Ascending aorta (tissue), 2 donors: ENCODE measurements around the gene ITGB7. TPM values are rescaled to one million over a fixed set of nuclear protein-coding genes. Genes with fewer than 3 reads are reported as not detected.

Experiments used
- DNase-seq, 2 donors: peaks; one replicate each; pipeline ENCODE4 v3.0.0-alpha.2; 2019; ENCODE audit warnings: low spot score in 2 of 2
- H3K27ac ChIP-seq, 2 donors: fragments of 200-600 bp; sonication (generic); one replicate each; pipeline ENCODE4 v1.5.1; 2016 to 2017; ENCODE audit warnings: mild to moderate bottlenecking in 1 of 2
- H3K27me3 ChIP-seq: fragments of 200-600 bp; sonication (generic); one replicate; pipeline ENCODE4 v1.5.1; 2017
- H3K36me3 ChIP-seq, 2 donors: fragments of 200-600 bp; sonication (generic); one replicate each; pipeline ENCODE4 v1.5.1; 2016
- H3K4me1 ChIP-seq, 2 donors: fragments of 200-600 bp; sonication (generic); one replicate each; pipeline ENCODE4 v1.5.1; 2016 to 2017; ENCODE audit warnings: mild to moderate bottlenecking in 1 of 2
- H3K4me3 ChIP-seq, 2 donors: fragments of 200-600 bp; sonication (generic); one replicate each; pipeline ENCODE4 v1.5.1; 2016 to 2017; ENCODE audit warnings: mild to moderate bottlenecking in 1 of 2
- H3K9me3 ChIP-seq, 2 donors: fragments of 200-600 bp; sonication (generic); one replicate each; pipeline ENCODE4 v1.5.1; 2016
- CTCF ChIP-seq, 3 experiments: fragments of 200-600 bp in 2 of 3; fragments of 450-650 bp in 1 of 3; sonication (generic) in 2 of 3; IDR thresholded peaks; one replicate each; pipeline ENCODE4 v1.5.1; 2016 to 2019; ENCODE audit warnings: antibody characterized with exemption in 3 of 3, mild to moderate bottlenecking in 1 of 3, moderate library complexity in 1 of 3
- intact Hi-C: fragments of 100-400 bp; cut with DNase I; formaldehyde crosslinking; loops from one replicate; pipeline ENCODE4 v1.15.1; 2023
- total RNA-seq: library from RNA; depleted of rRNA; stranded (reverse); fragments of >200 nt; gene quantifications from one replicate; pipeline ENCODE4 v1.1.0, GENCODE V29; 2016

Gene ITGB7
- total RNA-seq, 1 donor from 2014 or later = 1.6 TPM

GRCh38 chr12:53197011-53197640 lies 9.9 kb downstream of the ITGB7 start:
- peaks cover 3 to 8% of the 10 kb centered on the region in 2 donors for H3K4me1 ChIP-seq
- no peaks in the 10 kb centered on the region for H3K36me3 ChIP-seq
- DNase-seq = no peak
- intact Hi-C loops = loop anchor here (2.0 kb wide), 2 partner anchors 38 to 132 kb away; no protein-coding TSS in a partner anchor
- no peaks in the 10 kb centered on the region for H3K9me3 ChIP-seq
- H3K27ac ChIP-seq = peak overlapping the region in 1 of 2 donors; percentile 31
- TF ChIP-seq CTCF (IDR thresholded peaks at IDR 0.05) = no peak
- peak overlapping the region; percentile 25 to 46 for H3K4me3 ChIP-seq
- no peaks in the 10 kb centered on the region for H3K27me3 ChIP-seq

GRCh38 chr12:53196486-53196885 lies 10.6 kb downstream of the ITGB7 start:
- Histone ChIP-seq H3K27ac (no peak overlapping the region), H3K36me3 (peaks cover under 1 to 3% of the 10 kb centered on the region in 2 donors), H3K4me3 (no peak overlapping the region), H3K27me3 (no peaks in the 10 kb centered on the region), H3K9me3 (no peaks in the 10 kb centered on the region), H3K4me1 (peaks cover 3 to 8% of the 10 kb centered on the region in 2 donors)
- no peak for DNase-seq
- intact Hi-C loops = loop anchor here (2.0 kb wide), 2 partner anchors 38 to 132 kb away; no protein-coding TSS in a partner anchor
- TF ChIP-seq CTCF (IDR thresholded peaks at IDR 0.05) = no peak

GRCh38 chr12:53195516-53196420 lies 11.3 kb downstream of the ITGB7 start:
- no peak for DNase-seq
- Histone ChIP-seq H3K27ac (no peak overlapping the region), H3K4me1 (peaks cover 3 to 4% of the 10 kb centered on the region in 2 donors), H3K4me3 (no peak overlapping the region), H3K27me3 (no peaks in the 10 kb centered on the region), H3K36me3 (peaks cover 3 to 7% of the 10 kb centered on the region in 2 donors), H3K9me3 (no peaks in the 10 kb centered on the region)
- TF ChIP-seq CTCF (IDR thresholded peaks at IDR 0.05) = no peak
- intact Hi-C loops = loop anchor here (2.0 kb wide), 2 partner anchors 37 to 131 kb away; no protein-coding TSS in a partner anchor

- Histone ChIP-seq H3K36me3 (peaks cover 3 to 8% of the 10 kb centered on the region in 2 donors), H3K9me3 (no peaks in the 10 kb centered on the region), H3K27ac (no peak overlapping the region), H3K4me3 (no peak overlapping the region), H3K27me3 (no peaks in the 10 kb centered on the region), H3K4me1 (peaks cover 3 to 9% of the 10 kb centered on the region in 2 donors)
- no peak for DNase-seq
- intact Hi-C loops = no loop called here
- TF ChIP-seq CTCF (IDR thresholded peaks at IDR 0.05) = no peak
These were observed 12.1 kb downstream of the ITGB7 start for GRCh38 chr12:53194973-53195372.

GRCh38 chr12:53193985-53194716 lies 12.9 kb downstream of the ITGB7 start:
- H3K4me1 ChIP-seq = peaks cover 3 to 11% of the 10 kb centered on the region in 2 donors
- no peak for DNase-seq
- intact Hi-C loops = no loop called here
- peaks cover 3 to 8% of the 10 kb centered on the region in 2 donors for H3K36me3 ChIP-seq
- H3K27ac ChIP-seq = no peak overlapping the region
- no peak overlapping the region for H3K4me3 ChIP-seq
- no peak for TF ChIP-seq CTCF (IDR thresholded peaks at IDR 0.05)
- H3K27me3 ChIP-seq = no peaks in the 10 kb centered on the region
- H3K9me3 ChIP-seq = no peaks in the 10 kb centered on the region
